ENCODE data around the gene NUP107.
A peak's percentile ranks its signal among the peaks of the same experiment; 100 is the strongest.
"Not testable (repeated sequence)": the region's sequence is repeated elsewhere in the genome, so short reads cannot be mapped to it uniquely, and the experiment has no call there.

Gene NUP107

DNA sequence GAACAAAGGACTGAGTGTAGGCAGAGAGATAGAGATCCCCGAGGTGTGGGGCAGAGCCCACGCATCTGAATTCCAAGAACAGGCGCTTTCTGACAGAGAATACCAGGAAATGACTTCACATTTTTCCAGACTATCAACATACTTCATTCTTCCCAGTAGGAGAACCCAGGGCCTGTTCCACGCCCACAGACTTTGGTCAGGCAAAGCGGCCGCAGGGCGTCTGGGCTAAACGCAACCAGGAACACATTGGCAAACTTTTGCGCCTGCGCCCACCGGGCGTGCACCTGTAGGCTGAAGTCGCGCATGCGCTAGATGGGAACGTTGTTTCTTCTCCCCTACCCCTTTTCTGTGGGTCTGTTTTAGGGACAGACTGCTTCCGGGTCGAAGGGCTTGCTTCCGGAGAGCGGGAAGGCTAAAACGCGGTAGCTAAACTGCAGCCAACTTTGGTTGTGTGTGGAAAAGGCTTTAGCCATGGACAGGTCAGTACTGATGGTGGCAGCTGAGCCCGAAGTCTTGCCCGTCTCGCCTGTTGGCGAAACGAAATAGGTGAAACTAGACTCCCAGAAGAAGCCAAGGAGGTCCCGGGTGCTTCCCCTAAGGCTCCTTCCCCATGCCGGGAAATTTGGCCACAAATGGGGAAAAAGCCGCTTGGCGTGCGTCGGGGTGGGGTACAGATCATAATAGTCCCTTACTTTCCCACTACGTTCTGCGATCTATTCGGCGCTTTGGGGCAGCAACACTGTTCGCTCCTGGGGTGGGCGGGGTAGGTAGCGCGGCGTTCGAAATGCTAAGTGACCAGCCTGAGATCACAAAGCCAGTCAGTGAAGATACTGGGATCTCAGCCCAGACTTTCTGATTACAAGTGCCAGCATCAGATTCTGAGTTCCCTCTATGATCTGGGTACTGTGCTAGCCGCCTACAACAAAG lies at the start of gene NUP107:
Gene NUP107, plus strand, starts transcription at position 384 of the 927 bp plus-strand sequence. Its CDS starts 88 bp downstream, at position 472.
- peak; percentile 90 to 93 for DNase-seq

DNA sequence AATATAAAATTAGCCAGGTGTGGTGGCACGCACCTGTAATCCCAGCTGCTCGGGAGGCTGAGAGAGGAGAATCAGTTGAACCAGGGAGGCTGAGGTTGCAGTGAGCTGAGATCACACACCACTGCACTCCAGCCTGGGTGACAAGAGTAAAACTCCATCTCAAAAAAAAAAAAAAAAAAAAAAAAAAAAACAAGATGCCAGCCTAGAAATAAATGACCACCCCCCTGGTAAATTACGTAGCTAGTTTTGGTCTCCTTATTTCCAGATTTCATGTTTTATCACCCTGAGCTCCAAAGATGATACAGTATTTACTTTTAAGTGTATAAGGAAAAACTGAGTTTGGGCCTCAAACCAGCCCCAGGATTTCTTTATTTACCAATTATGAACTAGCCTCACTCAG lies 49.3 kb upstream of the NUP107 start:
- not testable (repeated sequence) for DNase-seq

DNA sequence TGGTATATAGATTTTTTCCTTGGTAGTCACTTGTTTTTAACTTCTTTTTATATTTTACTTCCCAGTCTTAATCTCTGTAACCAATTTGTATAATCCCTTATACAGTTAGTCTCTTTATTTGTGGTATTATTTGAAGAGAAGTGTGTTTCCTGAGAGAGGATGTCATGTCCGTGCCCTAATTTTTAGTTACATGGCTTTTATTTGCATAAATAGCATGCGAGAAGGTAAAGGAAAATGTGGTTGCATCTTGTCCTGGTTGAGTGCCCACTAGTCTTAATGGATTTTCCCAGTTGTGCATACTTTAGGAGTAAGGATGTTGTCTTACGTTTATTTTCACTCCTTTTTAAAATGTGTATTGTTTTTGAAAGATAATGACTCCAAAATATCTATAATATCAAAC lies 48.6 kb upstream of the NUP107 start:
- DNase-seq: no peak

DNA sequence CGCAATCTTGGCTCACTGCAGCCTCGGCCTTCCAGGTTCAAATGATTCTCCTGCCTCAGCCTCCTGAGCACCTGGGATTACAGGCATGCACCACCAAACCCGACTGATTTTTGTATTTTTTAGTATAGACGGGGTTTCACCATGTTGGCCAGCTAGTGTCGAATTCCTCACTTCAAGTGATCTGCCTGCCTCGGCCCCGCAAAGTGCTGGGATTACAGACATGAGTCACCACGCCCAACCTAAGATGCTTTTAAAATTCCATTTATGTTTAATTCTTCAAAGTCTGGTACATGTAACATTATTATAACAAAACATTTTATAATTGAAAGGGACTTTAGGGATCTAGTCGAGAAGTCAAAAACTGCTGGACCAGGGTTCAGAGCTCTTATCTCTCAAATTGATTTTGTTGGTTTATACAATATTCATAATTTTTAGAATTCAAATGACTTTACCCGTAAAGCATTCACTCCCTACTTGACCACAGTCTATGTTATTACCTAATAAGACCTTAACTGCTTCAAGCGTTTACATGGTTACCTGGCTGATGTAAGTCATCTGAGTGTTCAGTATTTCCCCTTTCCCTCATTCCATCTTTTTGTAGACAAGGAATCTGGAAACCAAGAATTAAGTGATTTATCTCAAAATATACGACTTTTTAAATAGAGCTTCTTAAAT lies 47.9 kb upstream of the NUP107 start:
- DNase-seq: no peak

DNA sequence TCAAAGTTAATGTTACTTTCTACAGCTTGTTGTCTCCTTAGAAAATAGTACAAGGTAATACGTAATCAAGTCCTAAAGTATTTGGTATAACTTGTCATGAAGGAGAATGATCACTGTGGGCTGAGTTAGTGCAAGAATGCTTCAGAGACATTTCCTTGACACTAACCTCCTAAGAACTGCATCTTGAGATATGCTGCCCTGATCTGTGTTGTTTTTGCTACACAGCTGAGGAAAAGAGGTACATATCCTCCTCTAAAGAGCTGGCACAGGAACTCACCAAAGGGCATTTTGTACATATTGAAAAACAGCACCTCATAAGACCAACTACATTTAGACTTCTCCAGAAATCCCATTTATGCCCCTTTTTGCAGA lies 47.4 kb upstream of the NUP107 start:
- no peak for DNase-seq

DNA sequence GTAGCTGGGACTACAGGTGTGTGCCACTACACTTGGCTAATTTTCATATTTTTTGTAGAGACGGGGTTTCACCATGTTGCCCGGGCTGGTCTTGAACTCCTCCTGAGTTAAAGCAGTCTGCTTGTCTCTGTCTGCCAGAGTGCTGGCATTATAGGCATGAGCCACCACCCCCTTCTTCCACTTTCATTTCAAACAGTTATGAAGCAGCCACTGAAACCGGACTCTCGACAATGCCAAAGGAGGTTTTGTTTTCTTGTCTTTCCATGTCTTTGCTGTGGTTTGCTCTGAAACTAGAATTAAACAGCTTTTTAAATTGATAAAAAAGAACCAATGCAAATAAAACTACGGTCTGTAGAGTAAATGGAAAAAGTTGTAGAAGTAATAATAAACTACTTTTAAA lies 45.6 kb upstream of the NUP107 start:
- no peak for DNase-seq

DNA sequence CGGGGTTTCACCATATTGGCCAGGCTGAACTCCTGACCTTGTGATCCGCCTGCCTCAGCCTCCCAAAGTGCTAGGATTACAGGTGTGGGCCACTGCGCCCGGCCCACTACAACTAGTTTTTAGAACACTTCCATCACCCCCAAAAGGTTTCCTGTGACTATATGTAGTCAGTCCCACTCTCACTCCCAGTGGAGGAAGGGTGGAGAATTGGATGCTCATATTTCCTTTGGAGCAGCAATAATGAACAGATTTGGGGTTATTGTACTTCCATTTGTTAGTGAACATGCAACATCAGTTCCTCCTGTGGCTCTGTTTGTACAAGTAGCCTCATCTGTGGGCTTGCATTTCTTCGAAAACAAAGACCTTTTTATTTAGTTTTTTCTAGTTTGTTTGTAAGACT lies 40.3 kb upstream of the NUP107 start:
- DNase-seq: no peak

DNA sequence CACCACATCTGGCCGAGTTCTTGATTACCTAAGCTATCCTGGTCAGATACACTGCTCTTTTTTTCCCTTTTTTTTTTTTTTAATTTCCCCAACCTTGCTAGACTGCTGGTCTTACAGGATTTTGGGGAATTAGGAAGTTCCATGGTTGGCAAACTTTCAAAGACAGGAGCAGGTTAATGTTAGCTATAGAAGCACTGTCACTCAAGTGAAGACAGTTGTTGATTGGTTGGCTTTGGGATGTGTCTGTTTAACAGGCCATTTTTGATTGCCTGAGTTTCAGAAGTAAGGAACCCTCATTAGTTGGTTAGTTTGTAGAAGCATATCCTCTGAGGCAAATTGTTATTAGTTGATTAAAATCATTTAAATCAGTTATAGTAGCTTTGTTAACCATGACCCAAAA lies 39.3 kb upstream of the NUP107 start:
- DNase-seq: no peak

DNA sequence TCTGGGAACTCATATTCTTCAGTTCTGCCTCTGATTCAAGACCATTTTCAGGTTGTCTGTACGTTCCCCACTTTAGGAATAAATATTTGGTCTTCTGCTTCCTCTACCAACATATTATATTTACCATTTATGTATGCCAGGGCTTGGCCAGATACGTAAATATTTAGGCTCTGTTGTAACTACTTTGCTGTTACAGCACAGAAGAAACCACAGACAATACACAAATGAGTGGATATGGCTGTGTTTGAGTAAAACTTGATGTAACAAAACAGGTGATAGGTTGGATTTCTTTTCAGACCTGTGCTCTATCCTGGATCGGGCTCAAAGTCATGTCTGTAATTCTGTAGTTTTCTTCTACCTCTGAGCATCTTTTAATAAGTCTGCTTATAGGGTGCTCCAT lies 38.6 kb upstream of the NUP107 start:
- no peak for DNase-seq

DNA sequence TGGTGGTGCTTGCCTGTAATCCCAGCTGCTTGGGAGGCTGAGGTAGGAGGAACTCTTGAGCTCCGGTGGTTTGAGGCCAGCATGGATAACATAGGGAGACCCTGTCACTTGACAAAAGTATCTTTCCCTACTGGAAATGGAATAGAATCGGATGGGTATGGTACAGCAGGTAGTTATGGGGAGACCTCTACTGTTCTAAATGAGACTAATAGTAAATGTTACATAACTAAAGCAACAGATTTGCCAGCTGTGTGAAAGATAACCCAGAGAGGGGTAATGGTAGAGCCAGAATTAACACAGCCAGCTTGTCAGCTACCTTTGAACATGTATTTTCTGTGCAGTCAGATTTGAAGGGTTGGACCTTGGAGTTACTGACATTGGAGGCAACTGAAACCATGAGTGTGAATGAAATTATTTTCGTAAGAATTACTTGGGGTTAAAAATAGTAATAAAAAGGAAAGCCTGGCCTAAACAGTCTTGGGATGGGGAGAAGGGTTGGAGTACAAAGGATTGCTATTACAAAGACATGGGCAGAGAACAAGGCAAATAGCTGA lies 21.7 kb upstream of the NUP107 start:
- DNase-seq: no peak

DNA sequence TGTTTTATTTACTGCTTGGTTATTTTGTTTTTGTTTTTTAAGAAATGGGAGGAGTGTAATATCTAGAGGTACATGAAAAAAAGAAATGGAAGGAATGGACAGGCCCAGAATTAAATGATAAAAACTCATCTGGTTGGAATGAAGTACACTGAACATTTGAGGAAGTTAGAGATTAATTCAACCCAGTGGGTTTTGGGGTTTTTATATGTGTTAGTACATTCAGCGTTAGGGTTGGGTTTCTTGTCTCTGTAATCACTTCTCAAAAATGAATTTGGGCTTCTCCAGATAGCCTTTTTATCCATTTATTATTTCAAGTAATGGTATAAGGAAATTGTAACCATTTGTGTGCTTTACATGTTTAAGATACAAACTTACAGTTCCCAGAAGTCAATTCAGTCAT lies 19.5 kb upstream of the NUP107 start:
- DNase-seq: no peak

DNA sequence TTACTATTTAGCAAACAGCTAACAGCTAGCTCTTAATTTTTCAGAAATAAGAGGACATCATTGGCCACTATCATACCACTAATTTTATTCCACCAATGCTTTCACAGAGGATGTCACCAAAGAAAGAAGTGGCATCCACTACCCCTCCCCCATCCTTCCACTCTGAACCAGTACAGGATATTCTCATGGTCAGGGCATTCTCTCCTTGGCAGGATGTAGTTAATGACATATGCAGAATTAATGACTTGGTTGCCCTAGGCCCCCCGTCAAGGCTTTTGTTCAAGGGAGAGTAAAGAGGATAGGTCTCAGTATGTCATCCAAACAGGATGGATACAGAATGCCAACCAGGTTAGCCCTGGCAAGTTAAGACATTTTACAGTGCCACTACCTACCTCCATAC lies 18.9 kb upstream of the NUP107 start:
- DNase-seq: no peak

DNA sequence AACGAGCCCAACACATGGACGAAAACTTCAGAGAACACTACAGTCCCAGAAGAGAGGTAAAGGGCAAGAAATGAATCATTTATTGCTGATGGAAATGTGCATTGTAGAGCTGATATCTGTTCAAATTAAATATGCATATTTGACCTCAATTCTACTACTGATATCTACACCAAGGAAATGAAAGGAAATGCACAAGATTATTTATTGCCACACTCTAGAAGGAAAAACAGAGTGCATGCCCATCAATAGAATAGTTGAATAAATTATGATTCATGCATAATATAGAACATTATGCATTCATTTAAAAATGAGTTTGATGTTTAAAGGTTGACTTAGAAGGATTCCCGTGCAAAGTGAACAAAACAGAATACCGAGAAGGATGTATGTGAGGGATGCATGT lies 15.6 kb upstream of the NUP107 start:
- DNase-seq: no peak

DNA sequence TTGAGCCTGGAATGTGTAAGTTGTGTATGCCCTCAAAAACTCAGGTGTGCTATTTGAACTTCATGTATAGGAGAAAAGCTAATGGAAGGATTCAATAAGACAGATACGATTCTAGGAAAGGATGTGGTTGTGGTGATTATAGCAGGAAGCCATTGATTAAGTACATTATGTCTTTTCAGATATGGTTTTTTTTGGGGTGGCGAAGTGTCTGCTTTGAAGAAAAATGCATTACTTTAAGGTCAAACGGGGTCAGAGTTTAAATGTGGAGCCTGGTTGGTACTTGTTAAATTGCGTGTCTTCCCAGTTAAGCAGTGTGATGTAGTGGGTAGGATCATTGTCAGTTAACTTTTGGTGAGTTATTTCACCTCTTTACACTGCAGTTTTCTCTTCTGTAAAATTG lies 13.0 kb upstream of the NUP107 start:
- no peak for DNase-seq

DNA sequence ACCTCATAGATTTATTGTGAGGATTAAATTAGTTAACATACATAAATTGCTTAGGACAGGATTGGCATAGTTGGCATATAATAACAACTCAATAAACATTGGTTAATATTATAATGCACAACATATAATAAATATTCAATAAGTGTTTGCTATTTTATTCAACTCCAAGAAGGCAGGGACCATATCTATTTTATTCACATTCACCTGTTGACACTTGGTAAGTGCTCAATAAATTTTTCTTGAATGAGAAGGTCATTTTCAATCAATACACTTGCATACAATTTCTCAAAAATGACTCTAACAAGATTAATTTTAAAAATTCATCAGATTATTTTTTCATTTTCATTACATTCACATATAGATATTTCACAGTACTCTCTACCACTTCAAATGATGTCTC lies 12.4 kb upstream of the NUP107 start:
- DNase-seq: no peak

DNA sequence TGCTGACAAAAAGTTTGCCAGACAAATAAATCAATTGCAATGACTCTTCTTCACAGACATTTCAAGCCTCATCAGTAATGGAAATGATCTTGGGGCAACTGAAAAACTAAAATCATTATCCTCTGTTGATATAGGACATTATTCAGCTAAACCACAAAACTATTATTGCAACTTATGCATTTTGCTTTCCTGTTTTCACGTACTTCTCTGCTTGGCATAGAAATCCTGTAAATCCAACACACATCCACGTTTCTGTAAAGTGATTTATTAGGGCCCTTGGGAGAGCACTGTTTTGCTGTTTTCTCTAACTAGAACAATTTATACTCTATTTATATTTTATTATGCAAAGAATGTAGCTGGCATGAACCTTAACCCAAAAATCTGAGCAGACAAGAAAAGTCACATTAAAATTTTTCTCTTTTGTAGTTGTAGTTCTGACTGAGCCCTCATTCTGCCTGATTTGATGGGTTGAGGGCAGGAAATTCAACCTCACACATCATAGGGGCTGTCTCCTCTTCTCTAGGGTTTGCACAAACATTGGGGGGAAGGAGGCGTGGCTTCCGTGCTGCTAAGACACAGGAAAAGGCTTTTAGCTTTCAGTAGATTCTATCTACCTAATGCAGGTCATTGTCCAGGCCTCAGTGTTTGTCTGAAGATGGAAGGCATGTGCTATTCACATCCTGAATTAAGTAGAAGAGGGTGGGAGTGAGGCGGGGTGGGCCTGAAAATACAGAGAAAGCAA lies 11.5 kb upstream of the NUP107 start:
- DNase-seq: no peak

DNA sequence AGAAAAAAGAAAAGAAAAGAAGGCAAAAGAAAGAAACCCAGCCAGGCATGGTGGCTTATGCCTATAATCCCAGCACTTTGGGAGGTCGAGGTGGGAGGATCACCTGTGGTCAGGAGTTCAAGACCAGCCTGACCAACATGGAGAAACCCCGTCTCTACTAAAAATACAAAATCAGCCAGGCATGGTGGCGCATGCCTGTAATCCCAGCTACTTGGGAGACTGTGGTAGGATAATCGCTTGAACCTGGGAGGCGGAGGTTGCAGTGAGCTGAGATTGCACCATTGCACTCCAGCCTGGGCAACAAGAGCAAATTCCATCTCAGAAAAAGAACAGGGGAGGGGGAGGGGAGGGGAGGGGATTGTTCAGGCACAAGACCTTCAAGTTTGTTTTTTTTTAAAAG lies 9.9 kb upstream of the NUP107 start:
- not testable (repeated sequence) for DNase-seq

DNA sequence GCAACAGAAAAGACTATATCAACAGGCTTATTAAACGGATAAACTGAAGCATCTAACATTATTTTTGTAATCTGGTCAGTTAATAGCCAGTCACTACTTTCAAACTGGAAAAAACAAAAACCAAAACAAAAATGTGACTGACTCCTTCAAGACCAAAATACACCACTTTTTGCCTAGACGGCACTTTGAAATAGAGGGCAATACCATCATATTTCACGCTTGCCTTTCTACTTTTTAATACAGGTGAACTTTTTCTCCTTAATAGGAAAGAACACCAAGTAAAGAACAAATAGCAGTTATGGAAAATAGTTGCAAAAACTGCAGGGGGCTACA lies 550 bp upstream of the NUP107 start:
- no peak for DNase-seq

DNA sequence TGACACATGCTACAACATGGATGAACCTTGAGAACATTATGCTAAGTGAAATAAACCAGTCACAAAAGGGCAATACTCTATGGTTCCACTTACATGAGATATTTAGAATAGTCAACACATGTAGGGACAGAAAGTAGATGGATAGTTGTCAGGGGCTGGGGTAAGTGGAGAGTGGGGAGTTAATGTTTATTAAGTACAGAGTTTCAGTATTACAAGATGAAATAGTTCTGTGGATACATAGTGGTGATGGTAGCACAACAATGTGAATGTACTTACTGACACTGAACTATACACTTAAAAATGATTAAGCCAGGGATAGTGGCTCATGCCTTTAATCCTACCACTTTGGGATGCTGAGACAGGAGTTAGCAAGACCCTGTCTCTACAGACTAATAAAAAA lies 8.7 kb downstream of the NUP107 start:
- DNase-seq: no peak

DNA sequence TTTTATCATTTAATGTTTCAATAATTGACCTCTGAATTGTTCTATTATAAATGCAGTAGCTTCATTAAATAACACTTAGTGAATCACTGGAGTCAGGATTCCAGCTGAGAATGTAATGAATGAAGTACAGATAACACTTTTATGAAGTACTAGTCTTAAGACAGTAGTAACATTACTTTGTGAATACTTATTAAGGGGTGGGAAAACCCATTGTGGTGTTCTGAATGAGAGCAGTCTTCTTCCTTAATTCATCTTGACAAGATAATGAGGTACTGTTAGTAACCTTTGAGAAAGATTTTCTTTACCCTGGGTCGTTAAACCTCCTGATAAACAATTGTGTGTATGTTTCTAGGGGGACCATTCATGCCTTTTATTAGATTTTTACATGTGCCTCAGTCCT lies 12.7 kb downstream of the NUP107 start:
- no peak for DNase-seq

DNA sequence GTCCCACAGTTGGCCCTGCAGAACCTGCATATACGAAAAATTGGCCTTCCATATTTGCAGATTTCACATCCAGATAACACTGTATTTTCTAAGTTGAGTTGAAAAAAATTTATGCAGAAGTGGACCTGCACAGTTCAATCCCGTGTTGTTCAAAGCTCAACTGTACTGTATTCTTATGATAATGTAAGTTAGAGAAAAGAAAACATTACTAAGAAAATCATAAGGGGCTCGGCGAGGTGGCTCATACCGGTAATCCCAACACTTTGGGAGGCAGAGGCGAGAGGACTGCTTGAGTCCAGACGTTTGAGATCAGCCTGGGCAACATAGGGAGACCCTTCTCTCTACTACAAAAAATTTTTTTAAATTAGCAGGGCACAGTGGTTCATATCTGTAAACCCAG lies 41.0 kb downstream of the NUP107 start:
- no peak for DNase-seq

DNA sequence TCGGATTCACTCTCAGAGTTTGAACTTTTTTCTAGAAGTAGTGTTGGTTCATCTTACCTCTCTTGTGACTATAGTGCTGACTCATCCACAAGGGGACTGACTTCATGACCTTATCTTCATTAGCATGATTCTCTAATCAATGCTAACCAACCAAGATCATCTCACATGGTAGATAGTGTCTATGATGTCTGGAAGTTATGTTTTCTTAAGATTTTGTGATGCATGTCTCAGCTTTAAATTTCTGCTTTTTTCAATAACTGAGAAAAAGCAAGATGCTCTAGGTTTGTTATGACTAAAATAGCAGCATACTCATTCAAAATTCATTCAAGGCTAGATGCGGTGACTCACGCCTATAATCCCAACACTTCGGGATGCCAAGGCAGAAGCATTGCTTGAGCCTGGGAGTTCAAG lies 46.9 kb downstream of the NUP107 start:
- no peak for DNase-seq

DNA sequence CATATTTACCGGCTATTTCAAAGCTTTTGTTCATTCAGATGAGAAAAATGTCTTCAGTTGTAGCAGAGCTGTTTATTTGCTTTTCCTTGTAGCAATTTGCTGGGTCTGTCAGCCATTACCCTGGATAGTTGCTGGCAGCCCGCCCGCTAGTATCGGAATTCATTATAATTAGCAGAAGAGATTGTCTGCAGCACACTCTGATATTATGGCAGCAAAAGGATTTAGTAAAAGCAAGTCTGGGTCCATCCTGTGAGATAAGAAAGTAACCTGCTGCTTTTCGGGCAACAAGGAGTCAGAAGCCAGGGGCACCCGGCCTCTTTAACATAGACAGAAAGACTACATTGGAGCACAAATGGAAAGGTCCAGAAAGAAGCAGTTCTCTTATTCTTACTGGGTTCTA lies 53.1 kb downstream of the NUP107 start:
- no peak for DNase-seq

DNA sequence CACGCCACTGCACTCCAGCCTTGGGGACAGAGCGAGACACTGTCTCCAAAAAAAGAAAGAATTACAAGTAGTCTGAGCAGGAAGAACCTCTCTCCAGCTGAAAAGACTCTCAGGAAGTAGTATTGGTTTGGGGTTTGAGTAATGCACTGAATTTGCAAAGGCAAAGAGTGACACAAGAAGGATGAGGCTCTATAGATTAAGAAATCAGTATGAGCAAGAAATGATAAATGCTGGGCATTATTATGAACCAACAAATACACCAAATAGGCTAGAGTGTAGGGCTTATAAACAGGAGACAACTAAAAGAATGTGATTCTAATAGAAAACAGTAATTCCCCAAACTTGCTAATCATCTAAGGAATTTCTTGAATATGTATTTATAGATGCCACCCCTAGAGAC lies 56.6 kb downstream of the NUP107 start:
- DNase-seq: no peak
